Thyroid gland (tissue), 4 donors: Measurements from ENCODE around the gene PHKG2.

Source experiments
- POLR2A ChIP-seq, 2 donors: fragments of 450-650 bp; IDR thresholded peaks; one replicate each; pipeline ENCODE4 v1.6.1; 2017; ENCODE audit warnings: antibody characterized with exemption in 2 of 2, mild to moderate bottlenecking in 2 of 2, moderate library complexity in 1 of 2
- TF ChIP-seq, protein P1 (sequence below), 6 experiments: fragments of 200-600 bp in 3 of 6; fragments of 450-650 bp in 3 of 6; sonication (generic) in 3 of 6; IDR thresholded peaks; one replicate each; pipeline ENCODE4 v1.5.1; 2016 to 2019; ENCODE audit warnings: antibody characterized with exemption in 6 of 6, mild to moderate bottlenecking in 2 of 6, inconsistent platforms in 1 of 6, moderate library complexity in 1 of 6

DNA sequence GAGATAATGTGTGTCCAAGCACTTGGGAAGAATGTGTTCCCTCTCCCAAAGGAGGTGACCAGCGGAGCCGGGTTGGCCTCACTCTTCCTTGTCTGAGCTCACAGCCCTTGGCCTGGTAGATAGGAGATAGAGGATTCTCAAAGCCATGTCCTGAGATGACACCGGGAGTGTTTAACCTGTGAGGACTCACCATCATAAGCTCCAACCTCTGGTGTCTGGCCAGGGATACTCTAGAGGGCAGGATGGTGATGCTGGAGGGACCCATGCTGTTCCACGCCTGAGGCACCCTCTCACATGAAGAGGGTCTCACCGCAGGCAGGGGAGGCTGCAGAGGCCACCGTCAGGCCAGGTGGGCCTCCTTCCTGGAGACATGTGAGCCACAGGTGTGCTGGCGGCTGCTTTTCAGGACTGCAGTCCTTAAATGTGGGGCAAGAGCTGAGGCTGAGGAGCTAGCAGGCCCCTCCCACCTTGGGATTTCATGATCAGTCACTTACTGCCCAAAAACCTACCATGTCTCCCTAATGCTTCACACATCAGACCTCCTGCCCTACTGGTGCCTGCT, 45.4 kb downstream of the PHKG2 start:
- TF ChIP-seq, protein P1, sequence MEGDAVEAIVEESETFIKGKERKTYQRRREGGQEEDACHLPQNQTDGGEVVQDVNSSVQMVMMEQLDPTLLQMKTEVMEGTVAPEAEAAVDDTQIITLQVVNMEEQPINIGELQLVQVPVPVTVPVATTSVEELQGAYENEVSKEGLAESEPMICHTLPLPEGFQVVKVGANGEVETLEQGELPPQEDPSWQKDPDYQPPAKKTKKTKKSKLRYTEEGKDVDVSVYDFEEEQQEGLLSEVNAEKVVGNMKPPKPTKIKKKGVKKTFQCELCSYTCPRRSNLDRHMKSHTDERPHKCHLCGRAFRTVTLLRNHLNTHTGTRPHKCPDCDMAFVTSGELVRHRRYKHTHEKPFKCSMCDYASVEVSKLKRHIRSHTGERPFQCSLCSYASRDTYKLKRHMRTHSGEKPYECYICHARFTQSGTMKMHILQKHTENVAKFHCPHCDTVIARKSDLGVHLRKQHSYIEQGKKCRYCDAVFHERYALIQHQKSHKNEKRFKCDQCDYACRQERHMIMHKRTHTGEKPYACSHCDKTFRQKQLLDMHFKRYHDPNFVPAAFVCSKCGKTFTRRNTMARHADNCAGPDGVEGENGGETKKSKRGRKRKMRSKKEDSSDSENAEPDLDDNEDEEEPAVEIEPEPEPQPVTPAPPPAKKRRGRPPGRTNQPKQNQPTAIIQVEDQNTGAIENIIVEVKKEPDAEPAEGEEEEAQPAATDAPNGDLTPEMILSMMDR (IDR thresholded peaks at IDR 0.05) = no peak
- no peak for TF ChIP-seq POLR2A (IDR thresholded peaks at IDR 0.05)
